BJ (cell line): ENCODE results near the gene PPP1CB. TPM values are rescaled to one million over a fixed set of nuclear protein-coding genes. Genes with fewer than 3 reads are reported as not detected.

Experiments used
- CTCF ChIA-PET: fragments of 350-600 bp; formaldehyde crosslinking; extraction: SDS; loops from one replicate; lab custom pipeline; 2021; ENCODE audit warnings: antibody characterized with exemption, inconsistent platforms; lab: Yijun Ruan, JAX
- POLR2A ChIA-PET: fragments of 300-600 bp; sonication (Branson Sonifier 250); formaldehyde crosslinking; extraction: SDS; loops from one replicate; lab custom pipeline; 2021; ENCODE audit warnings: antibody characterized with exemption; lab: Charles Lee
- DNase-seq: peaks from one replicate; pipeline ENCODE4 v3.0.0-alpha.2; 2011; ENCODE audit warnings: low read depth
- H3K27me3 ChIP-seq: 2 replicates; pipeline ENCODE4 v1.6.0; 2011; ENCODE audit warnings: low read length; ENCODE audit not compliant: control insufficient read depth, insufficient read depth
- H3K36me3 ChIP-seq: 2 replicates; pipeline ENCODE4 v1.5.1; 2011; ENCODE audit warnings: low read length; ENCODE audit not compliant: control insufficient read depth, insufficient read depth
- H3K4me3 ChIP-seq: 2 replicates; pipeline ENCODE4 v1.5.1; 2011; ENCODE audit warnings: low read depth, mild to moderate bottlenecking, control low read depth, low read length
- polyA plus RNA-seq: library from polyadenylated mRNA; depleted of rRNA; stranded (reverse); fragments of >200 nt; gene quantifications from 2 replicates; pipeline ENCODE4 v1.2.3, GENCODE V29; 2011
- TF ChIP-seq, protein P1 (sequence below): IDR thresholded peaks from 2 replicates; pipeline ENCODE4 v1.5.1; 2011; ENCODE audit warnings: low read depth, mild to moderate bottlenecking, control low read depth, inconsistent platforms, low read length, moderate library complexity; ENCODE audit not compliant: insufficient read depth

The PPP1CB gene
- polyA plus RNA-seq, 1 experiment, result 45.2 TPM

GRCh38 chr2:28821295-28821958 lies 69.8 kb downstream of the PPP1CB start:
- ChIA-PET CTCF (interaction anchor here (0.8 to 2.6 kb wide), 10 partner anchors 10 to 273 kb away, joined by 3 to 12 read pairs (median 4); partner anchors contain the start of gene TRMT61B), POLR2A (no interaction called here)
- Histone ChIP-seq H3K36me3 (no peaks in the 10 kb centered on the region), H3K27me3 (no peaks in the 10 kb centered on the region), H3K4me3 (no peak overlapping the region)
- no peak for DNase-seq
- TF ChIP-seq, protein P1, sequence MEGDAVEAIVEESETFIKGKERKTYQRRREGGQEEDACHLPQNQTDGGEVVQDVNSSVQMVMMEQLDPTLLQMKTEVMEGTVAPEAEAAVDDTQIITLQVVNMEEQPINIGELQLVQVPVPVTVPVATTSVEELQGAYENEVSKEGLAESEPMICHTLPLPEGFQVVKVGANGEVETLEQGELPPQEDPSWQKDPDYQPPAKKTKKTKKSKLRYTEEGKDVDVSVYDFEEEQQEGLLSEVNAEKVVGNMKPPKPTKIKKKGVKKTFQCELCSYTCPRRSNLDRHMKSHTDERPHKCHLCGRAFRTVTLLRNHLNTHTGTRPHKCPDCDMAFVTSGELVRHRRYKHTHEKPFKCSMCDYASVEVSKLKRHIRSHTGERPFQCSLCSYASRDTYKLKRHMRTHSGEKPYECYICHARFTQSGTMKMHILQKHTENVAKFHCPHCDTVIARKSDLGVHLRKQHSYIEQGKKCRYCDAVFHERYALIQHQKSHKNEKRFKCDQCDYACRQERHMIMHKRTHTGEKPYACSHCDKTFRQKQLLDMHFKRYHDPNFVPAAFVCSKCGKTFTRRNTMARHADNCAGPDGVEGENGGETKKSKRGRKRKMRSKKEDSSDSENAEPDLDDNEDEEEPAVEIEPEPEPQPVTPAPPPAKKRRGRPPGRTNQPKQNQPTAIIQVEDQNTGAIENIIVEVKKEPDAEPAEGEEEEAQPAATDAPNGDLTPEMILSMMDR, result peak; percentile 72

DNA sequence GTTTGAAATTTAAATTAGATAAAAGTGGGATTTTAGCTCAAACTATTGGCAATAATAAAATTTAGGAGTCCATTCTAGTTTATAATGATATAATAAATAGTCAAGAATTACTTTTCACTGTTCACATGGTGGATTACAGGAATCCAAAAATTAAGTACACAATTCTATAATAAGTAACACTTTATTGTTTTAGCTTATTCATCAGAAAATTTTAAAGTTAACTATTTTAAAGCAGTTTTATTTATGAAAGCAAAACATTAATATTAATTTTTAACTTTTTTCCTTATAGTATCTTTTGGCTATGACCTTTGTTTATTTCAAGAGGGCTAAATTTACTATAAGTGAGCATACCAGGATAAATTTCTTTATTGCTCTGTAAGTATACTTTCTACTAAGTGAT lies 70.4 kb downstream of the PPP1CB start:
- no peaks in the 10 kb centered on the region for H3K27me3 ChIP-seq
- POLR2A ChIA-PET, result no interaction called here
- TF ChIP-seq, protein P1, result no peak
- H3K36me3 ChIP-seq, result no peaks in the 10 kb centered on the region
- no peak overlapping the region for H3K4me3 ChIP-seq
- no peak for DNase-seq
- CTCF ChIA-PET, result interaction anchor here (0.8 to 2.6 kb wide), 5 partner anchors 11 to 274 kb away, joined by 3 to 12 read pairs (median 4); no protein-coding TSS in a partner anchor

- ChIA-PET POLR2A (no interaction called here), CTCF (interaction anchor here (0.6 kb wide), 1 partner anchor 54 kb away, joined by 4 read pairs; no protein-coding TSS in a partner anchor)
- TF ChIP-seq, protein P1, result no peak
- Histone ChIP-seq H3K36me3 (no peaks in the 10 kb centered on the region), H3K4me3 (no peak overlapping the region), H3K27me3 (no peaks in the 10 kb centered on the region)
- no peak for DNase-seq
Observed at GRCh38 chr2:28824207-28824606, 72.6 kb downstream of the PPP1CB start.

DNA sequence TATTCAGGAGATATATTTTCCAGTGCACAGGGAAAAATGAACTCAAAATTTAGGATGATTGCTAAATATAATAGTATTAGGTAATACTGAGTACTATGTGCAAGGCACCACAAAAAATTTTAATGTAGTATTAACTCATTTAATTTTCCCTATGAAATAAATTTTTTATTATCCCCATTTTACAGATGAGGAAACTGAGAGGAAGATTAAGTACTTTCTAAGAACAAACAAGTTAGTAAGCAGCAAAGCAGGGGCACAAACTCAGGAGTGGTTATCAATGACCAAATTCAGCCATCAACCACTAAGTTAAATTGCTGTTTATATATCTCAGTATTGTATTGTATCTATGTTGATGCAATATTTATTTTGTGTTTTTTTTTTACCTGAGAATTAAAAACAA lies 73.2 kb downstream of the PPP1CB start:
- H3K4me3 ChIP-seq, result no peak overlapping the region
- CTCF ChIA-PET, result no interaction called here
- H3K36me3 ChIP-seq, result no peaks in the 10 kb centered on the region
- POLR2A ChIA-PET, result no interaction called here
- H3K27me3 ChIP-seq, result no peaks in the 10 kb centered on the region
- TF ChIP-seq, protein P1, result no peak
- DNase-seq, result no peak

DNA sequence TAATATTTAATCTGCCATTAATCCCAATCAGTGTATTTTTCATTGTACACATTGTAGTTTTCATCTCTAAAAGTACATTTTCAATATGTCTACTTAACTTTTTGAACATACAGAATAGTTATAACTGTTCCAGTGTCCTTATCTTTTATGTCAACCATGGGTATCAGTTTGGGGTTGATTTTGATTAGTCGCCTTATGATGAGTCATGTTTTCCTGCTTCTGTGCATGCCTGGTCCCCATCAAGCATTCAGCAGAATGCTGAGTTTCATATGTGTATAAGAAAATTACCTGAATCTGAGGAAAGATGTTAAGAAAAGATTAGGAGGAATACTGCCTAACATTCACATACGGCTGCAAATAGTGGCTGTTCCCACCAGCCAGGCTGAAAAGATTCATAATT lies 76.8 kb downstream of the PPP1CB start:
- DNase-seq, result no peak
- H3K27me3 ChIP-seq, result no peaks in the 10 kb centered on the region
- POLR2A ChIA-PET, result no interaction called here
- H3K36me3 ChIP-seq, result no peaks in the 10 kb centered on the region
- TF ChIP-seq, protein P1, result no peak
- CTCF ChIA-PET, result no interaction called here
- no peak overlapping the region for H3K4me3 ChIP-seq
